ENCODE measurements around the gene SH3D19.
"Not testable (repeated sequence)": the region's sequence is repeated elsewhere in the genome, so short reads cannot be mapped to it uniquely, and the experiment has no call there.

Gene SH3D19

DNA sequence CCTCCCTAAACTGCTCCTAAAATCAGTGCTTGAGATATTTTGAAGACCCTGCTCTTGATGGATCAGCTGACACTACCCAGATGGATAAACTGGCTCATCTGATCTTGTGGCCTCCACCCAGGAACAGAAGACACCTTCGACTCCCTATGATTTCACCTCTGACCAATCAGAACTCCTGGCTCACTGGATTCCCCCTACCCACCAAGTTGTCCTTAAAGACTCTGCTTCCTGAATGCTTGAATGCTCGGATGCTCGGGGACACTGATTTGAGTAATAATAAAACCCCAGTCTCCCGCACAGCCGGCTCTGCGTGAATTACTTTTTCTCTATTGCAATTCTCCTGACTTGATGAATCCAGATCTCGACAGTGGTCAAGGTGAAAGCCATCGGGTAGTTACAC, 237.9 kb downstream of the SH3D19 start:
- TF ChIP-seq, protein P1, sequence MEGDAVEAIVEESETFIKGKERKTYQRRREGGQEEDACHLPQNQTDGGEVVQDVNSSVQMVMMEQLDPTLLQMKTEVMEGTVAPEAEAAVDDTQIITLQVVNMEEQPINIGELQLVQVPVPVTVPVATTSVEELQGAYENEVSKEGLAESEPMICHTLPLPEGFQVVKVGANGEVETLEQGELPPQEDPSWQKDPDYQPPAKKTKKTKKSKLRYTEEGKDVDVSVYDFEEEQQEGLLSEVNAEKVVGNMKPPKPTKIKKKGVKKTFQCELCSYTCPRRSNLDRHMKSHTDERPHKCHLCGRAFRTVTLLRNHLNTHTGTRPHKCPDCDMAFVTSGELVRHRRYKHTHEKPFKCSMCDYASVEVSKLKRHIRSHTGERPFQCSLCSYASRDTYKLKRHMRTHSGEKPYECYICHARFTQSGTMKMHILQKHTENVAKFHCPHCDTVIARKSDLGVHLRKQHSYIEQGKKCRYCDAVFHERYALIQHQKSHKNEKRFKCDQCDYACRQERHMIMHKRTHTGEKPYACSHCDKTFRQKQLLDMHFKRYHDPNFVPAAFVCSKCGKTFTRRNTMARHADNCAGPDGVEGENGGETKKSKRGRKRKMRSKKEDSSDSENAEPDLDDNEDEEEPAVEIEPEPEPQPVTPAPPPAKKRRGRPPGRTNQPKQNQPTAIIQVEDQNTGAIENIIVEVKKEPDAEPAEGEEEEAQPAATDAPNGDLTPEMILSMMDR (IDR thresholded peaks at IDR 0.05; ENCODE audit: control insufficient read depth, insufficient read depth, low read depth, low read length, missing control alignments), result no peak
- DNase-seq (ENCODE audit: low read depth), result no peak
- H3K4me3 ChIP-seq (ENCODE audit: control insufficient read depth, low read depth, low read length), result no peak overlapping the region

DNA sequence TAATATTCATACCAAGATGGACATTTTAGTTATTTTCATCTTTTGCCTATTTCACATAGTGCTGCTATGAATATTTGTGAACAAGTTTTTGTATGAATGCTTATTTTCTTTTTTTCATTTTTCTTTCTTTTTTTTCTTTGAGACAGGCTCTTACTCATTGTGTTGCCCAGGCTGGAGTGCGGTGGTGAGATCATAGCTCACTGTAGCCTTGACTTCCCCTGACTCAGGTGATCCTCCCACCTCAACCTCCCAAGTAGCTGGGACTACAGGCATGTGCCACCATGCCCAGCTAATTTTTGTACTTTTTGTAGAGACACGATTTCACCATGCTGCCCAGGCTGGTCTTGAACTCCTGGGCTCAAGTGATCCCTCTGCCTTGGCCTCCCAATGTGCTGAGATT, 247.4 kb downstream of the SH3D19 start:
- not testable (repeated sequence) for DNase-seq (ENCODE audit: low read depth)

DNA sequence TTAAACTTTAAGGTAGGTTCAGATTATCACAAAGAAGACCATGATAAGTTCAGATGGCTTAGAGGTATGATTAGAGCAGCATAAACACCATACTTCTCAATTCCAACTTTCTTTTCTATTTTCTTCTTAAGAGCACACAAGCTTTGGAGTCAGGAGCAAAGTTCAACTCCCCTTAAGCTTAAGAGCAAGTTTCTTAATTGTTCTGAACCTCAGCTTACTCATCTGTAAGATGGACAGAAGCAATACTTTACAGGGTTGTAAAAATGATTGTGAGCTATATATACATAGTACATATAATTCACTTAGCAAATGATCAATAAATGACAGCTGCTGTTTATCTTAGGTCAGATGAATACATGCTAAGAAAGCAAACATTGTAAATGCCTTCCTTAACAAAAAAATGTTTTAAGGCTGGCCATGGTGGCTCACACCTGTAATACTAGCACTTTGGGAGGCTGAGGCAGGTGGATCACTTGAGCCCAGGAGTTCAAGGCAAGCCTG, 250.9 kb downstream of the SH3D19 start:
- no peak overlapping the region for H3K4me3 ChIP-seq (ENCODE audit: control insufficient read depth, low read depth, low read length)
- no peak for DNase-seq (ENCODE audit: low read depth)
- TF ChIP-seq, protein P1 (IDR thresholded peaks at IDR 0.05; ENCODE audit: control insufficient read depth, insufficient read depth, low read depth, low read length, missing control alignments), result no peak

More for the DNA sequence above, 247.4 kb downstream of the SH3D19 start:
- not testable (repeated sequence) for H3K4me3 ChIP-seq (ENCODE audit: control insufficient read depth, low read depth, low read length)

All from AG09309 (cell line).